ENCODE data around the gene DNAH6. TPM values are rescaled to one million over a fixed set of nuclear protein-coding genes. Genes with fewer than 3 reads are reported as not detected.

The DNAH6 gene
- total RNA-seq, 1 experiment from 2014 or later, result 1.6 TPM

GRCh38 chr2:84493514-84493913 lies 22.8 kb upstream of the DNAH6 start:
- Histone ChIP-seq H3K9me2 (ENCODE audit: insufficient read depth) (no peaks in the 10 kb centered on the region), H3K4me1 (ENCODE audit: control insufficient read depth in 1 of 2, insufficient read depth in 2 of 2, low read length in 2 of 2) (no peaks in the 10 kb centered on the region; a peak in 1 of 4 replicates), H3K27me3 (ENCODE audit: insufficient read depth, low read length) (no peaks in the 10 kb centered on the region), H3K27ac (ENCODE audit: low read depth, low read length) (no peak overlapping the region), H3K4me2 (ENCODE audit: low read length) (no peak overlapping the region), H2AFZ (ENCODE audit: low read depth, low read length, poor library complexity, severe bottlenecking) (no peak overlapping the region), H4K20me1 (ENCODE audit: insufficient read depth) (no peaks in the 10 kb centered on the region), H3K9me3 (ENCODE audit: control insufficient read depth in 1 of 2, insufficient read depth in 1 of 2, low read depth in 1 of 2, low read length in 2 of 2) (no peaks in the 10 kb centered on the region), H3K9ac (ENCODE audit: low read length) (no peak overlapping the region), H3K79me2 (ENCODE audit: insufficient read depth, low read length) (no peaks in the 10 kb centered on the region), H3K36me3 (ENCODE audit: control insufficient read depth in 1 of 2, insufficient read depth in 2 of 2, low read length in 2 of 2) (no peaks in the 10 kb centered on the region), H3K4me3 (replicated peaks in 1 of 2; ENCODE audit: low read depth in 1 of 2, low read length in 2 of 2) (no peak overlapping the region)
- CTCF ChIA-PET, result interaction anchor here (2.0 kb wide), 3 partner anchors 137 to 432 kb away, joined by 6 to 8 read pairs (median 7); no protein-coding TSS in a partner anchor
- TF ChIP-seq CBX3 (IDR thresholded peaks at IDR 0.05; ENCODE audit: low read depth) (no peak), CTCF (IDR thresholded peaks at IDR 0.05 in 2 of 3, conservative IDR thresholded peaks at IDR 0.05 in 1 of 3; ENCODE audit: borderline replicate concordance in 1 of 3, insufficient read depth in 1 of 3, low read depth in 2 of 3, low read length in 2 of 3) (no peak), CEBPB (IDR thresholded peaks at IDR 0.05; ENCODE audit: low read depth) (no peak), ZNF274 (IDR thresholded peaks at IDR 0.05; ENCODE audit: low read depth, low read length) (no peak), FOSL1 (IDR thresholded peaks at IDR 0.05; ENCODE audit: low read depth) (no peak), POLR2A (IDR thresholded peaks at IDR 0.05; ENCODE audit: borderline replicate concordance, extremely low read depth, insufficient read depth, insufficient read length) (no peak), TCF7L2 (IDR thresholded peaks at IDR 0.05; ENCODE audit: borderline replicate concordance, extremely low read depth, insufficient read depth, insufficient read length) (no peak), ATF3 (IDR thresholded peaks at IDR 0.05) (no peak), SIN3A (IDR thresholded peaks at IDR 0.05; ENCODE audit: low read depth) (no peak), MAX (IDR thresholded peaks at IDR 0.05) (no peak), SP1 (IDR thresholded peaks at IDR 0.05; ENCODE audit: low read depth) (no peak), EGR1 (IDR thresholded peaks at IDR 0.05; ENCODE audit: low read depth) (no peak), EZH2phosphoT487 (IDR thresholded peaks at IDR 0.05; ENCODE audit: borderline replicate concordance) (no peak), POLR2AphosphoS5 (IDR thresholded peaks at IDR 0.05; ENCODE audit: low read depth, low read length) (no peak), ZFX (IDR thresholded peaks at IDR 0.05) (no peak), SRF (IDR thresholded peaks at IDR 0.05; ENCODE audit: low read depth) (no peak), RAD21 (IDR thresholded peaks at IDR 0.05; ENCODE audit: low read depth) (no peak), ZBTB33 (IDR thresholded peaks at IDR 0.05; ENCODE audit: extremely low read depth, insufficient replicate concordance, low read length) (no peak)
- RAD21 ChIA-PET (ENCODE audit: low non-redundant PET in 1 of 2, low total read pairs in 2 of 2, uncharacterized antibody in 2 of 2, unreplicated experiment in 2 of 2), result interaction anchor here in 1 of 2 experiments (0.7 kb wide), 1 partner anchor 142 kb away, joined by 3 read pairs; no protein-coding TSS in a partner anchor
- ATAC-seq (no peak), DNase-seq (ENCODE audit: low read depth, low spot score) (no peak)
- POLR2A ChIA-PET, result no interaction called here
- intact Hi-C loops (cut with micrococcal nuclease), result no loop called here
- BruUV-seq (replicated peaks), result no TSS peak
